GM21515 (cell line): ENCODE results near the gene CIITA.
A peak's percentile ranks its signal among the peaks of the same experiment; 100 is the strongest.

ENCODE experiments used
- ATAC-seq: cut with Tn5 transposase; IDR thresholded peaks from one replicate; pipeline ENCODE4 v1.9.1; 2021; ENCODE audit not compliant: unreplicated experiment

CIITA gene

GRCh38 chr16:10851512-10851911, 25.5 kb upstream of the CIITA start:
- ATAC-seq = no peak

- ATAC-seq = no peak
Observed at GRCh38 chr16:10852286-10852685, 24.7 kb upstream of the CIITA start.

- no peak for ATAC-seq
Observed at GRCh38 chr16:10852948-10853347, 24.1 kb upstream of the CIITA start.

GRCh38 chr16:10856042-10856441, 21.0 kb upstream of the CIITA start:
- ATAC-seq = no peak

- no peak for ATAC-seq
Observed at GRCh38 chr16:10858203-10858602, 18.8 kb upstream of the CIITA start.

GRCh38 chr16:10859020-10859419, 18.0 kb upstream of the CIITA start:
- no peak for ATAC-seq

GRCh38 chr16:10859658-10860057, 17.3 kb upstream of the CIITA start:
- no peak for ATAC-seq

GRCh38 chr16:10862438-10862837, 14.6 kb upstream of the CIITA start:
- ATAC-seq = no peak

- ATAC-seq = no peak
Observed at GRCh38 chr16:10865991-10866966, 10.7 kb upstream of the CIITA start.

GRCh38 chr16:10867199-10867598, 9.8 kb upstream of the CIITA start:
- no peak for ATAC-seq

- ATAC-seq = no peak
Observed at GRCh38 chr16:10868104-10868595, 8.9 kb upstream of the CIITA start.

GRCh38 chr16:10868596-10869469, 8.2 kb upstream of the CIITA start:
- ATAC-seq = peak; percentile 48

GRCh38 chr16:10870137-10870776, 6.7 kb upstream of the CIITA start:
- ATAC-seq = no peak

- no peak for ATAC-seq
Observed at GRCh38 chr16:10870808-10871156, 6.2 kb upstream of the CIITA start.

GRCh38 chr16:10871157-10871991, 5.6 kb upstream of the CIITA start:
- peak; percentile 40 for ATAC-seq

- ATAC-seq = no peak
Observed at GRCh38 chr16:10876315-10876714, 687 bp upstream of the CIITA start.

- ATAC-seq = peak; percentile 27
Observed at GRCh38 chr16:10877472-10877946, 507 bp downstream of the CIITA start.

GRCh38 chr16:10878328-10878643, 1.3 kb downstream of the CIITA start:
- no peak for ATAC-seq

- ATAC-seq = no peak
Observed at GRCh38 chr16:10878644-10879501, 1.9 kb downstream of the CIITA start.
